NCI-H748 treated with DMSO at 0.1 percent for 48 hours (cell line): ENCODE results near the gene GOLGA3.
"Not testable (repeated sequence)": the region's sequence is repeated elsewhere in the genome, so short reads cannot be mapped to it uniquely, and the experiment has no call there.

Experiments used
- DNase-seq: peaks from one replicate; lab custom pipeline; 2025; lab: John Stamatoyannopoulos, UW

The GOLGA3 gene

GRCh38 chr12:132776816-132777568, 51.7 kb downstream of the GOLGA3 start:
- DNase-seq = no peak

- not testable (repeated sequence) for DNase-seq
Measured at GRCh38 chr12:132776230-132776625, 52.4 kb downstream of the GOLGA3 start.

GRCh38 chr12:132775502-132776229, 53.0 kb downstream of the GOLGA3 start:
- DNase-seq = no peak

- DNase-seq = no peak
Measured at GRCh38 chr12:132774646-132775275, 53.9 kb downstream of the GOLGA3 start.

- no peak for DNase-seq
Measured at GRCh38 chr12:132774159-132774558, 54.5 kb downstream of the GOLGA3 start.

GRCh38 chr12:132773077-132773955, 55.4 kb downstream of the GOLGA3 start:
- no peak for DNase-seq

GRCh38 chr12:132772606-132773005, 56.1 kb downstream of the GOLGA3 start:
- no peak for DNase-seq

GRCh38 chr12:132771126-132771838, 57.4 kb downstream of the GOLGA3 start:
- no peak for DNase-seq

- DNase-seq = no peak
Measured at GRCh38 chr12:132766380-132767085, 62.1 kb downstream of the GOLGA3 start.

- DNase-seq = no peak
Measured at GRCh38 chr12:132765361-132765760, 63.3 kb downstream of the GOLGA3 start.

- DNase-seq = no peak
Measured at GRCh38 chr12:132764231-132764630, 64.4 kb downstream of the GOLGA3 start.

GRCh38 chr12:132761921-132762583, 66.6 kb downstream of the GOLGA3 start:
- peak; percentile 29 for DNase-seq

- no peak for DNase-seq
Measured at GRCh38 chr12:132761032-132761920, 67.4 kb downstream of the GOLGA3 start, which contains the start of gene ANKLE2. ANKLE2 (minus strand) TSS chr12:132761832; CDS start chr12:132761798, 34 bp downstream.

GRCh38 chr12:132759359-132759758, 69.3 kb downstream of the GOLGA3 start:
- DNase-seq = no peak

- not testable (repeated sequence) for DNase-seq
Measured at GRCh38 chr12:132758825-132759224, 69.8 kb downstream of the GOLGA3 start.

GRCh38 chr12:132754160-132754932, 74.3 kb downstream of the GOLGA3 start:
- DNase-seq = no peak

GRCh38 chr12:132753670-132754069, 75.0 kb downstream of the GOLGA3 start:
- not testable (repeated sequence) for DNase-seq

- DNase-seq = no peak
Measured at GRCh38 chr12:132748319-132748718, 80.3 kb downstream of the GOLGA3 start.
